ENCODE measurements around the gene MINDY4. TPM values are rescaled to one million over a fixed set of nuclear protein-coding genes. Genes with fewer than 3 reads are reported as not detected.
A peak's percentile ranks its signal among the peaks of the same experiment; 100 is the strongest.

Gene MINDY4
- total RNA-seq, 2 donors from 2014 or later = 3.9 to 5.1 TPM

DNA sequence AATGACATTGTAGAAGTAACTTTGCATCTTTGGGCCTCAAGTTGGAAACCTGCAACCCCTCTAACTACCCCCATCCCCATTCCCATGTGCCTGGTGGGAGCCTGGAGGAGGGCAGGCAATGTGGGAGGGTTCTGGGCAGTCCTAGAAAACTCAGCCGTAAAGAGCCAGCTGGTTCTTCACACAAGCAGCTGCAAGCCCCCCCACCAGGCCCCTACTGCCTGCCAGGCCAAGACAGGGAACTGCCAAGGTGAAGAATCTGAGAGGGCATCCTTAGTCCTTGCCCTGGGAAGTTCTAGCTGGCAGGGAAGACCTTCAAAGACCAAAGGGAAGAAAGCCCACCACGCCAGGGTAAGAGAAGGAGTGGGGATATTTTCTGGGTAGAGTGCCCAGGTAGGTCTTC lies 31.5 kb upstream of the MINDY4 start:
- intact Hi-C loops (cut with DNase I) = loop anchor here in 1 of 2 donors (5.0 kb wide), 2 partner anchors 53 to 243 kb away; no protein-coding TSS in a partner anchor
- DNase-seq = no peak
- no peak for ATAC-seq

DNA sequence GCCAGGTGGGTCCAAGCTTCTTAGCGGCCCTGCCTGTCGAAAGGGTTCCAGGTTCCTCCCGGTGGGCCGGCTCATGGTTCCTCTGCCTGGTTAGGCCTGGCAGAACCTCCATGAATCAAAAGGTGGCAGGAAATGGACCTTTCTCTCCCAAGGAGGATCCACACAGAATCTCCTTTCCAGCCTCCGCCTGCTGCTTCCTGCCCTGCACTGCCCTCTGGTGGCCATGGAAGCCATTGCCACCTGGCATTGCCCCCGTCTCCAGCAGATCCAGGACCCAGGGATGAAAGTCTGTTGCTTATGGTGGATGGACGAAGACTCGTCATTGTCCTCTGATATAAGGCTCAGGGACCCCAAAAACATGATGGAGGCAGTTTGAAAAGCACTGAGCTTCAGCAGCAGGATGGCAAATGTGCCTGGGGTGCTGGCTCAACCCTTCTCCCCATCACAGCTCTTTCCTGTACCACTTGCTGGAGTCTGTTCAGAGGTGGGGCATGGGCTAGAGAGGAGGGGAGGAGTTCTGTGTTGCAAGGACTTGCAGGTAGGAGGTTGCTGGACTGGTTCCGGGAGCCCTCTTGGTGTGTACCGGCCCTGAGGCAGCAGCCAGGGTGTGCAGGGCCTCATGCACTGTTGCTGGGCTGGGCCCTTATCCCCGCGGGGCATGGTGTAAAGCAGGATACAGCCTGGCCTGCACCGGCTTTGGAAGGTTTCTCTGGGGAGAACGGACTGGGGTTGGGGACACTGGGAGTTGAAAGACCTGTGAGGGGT lies 30.6 kb upstream of the MINDY4 start:
- DNase-seq (peak; percentile 79), ATAC-seq (peak; percentile 76 to 79)
- intact Hi-C loops (cut with DNase I) = loop anchor here in 1 of 2 donors (5.0 kb wide), 2 partner anchors 52 to 242 kb away; no protein-coding TSS in a partner anchor

DNA sequence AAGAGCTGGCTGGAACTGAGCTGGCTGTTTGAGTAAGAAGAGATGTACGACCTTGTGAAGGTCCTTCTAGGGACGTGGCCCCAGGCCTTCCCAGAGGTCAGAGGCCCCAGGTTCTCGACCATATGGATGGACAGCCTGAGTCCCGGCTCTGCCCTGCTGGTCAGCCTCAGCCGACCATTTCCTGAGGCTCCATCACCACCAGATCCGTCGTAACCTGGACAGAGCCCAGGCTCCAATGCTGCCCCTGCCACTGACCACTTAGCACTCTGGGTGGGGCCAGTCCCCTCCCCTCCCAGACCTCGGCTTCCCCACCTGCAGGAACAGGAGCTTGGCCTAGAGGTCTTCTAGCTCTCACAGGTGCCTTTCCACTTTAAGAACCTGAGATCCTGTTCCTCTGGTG lies 29.9 kb upstream of the MINDY4 start:
- ATAC-seq = no peak

DNA sequence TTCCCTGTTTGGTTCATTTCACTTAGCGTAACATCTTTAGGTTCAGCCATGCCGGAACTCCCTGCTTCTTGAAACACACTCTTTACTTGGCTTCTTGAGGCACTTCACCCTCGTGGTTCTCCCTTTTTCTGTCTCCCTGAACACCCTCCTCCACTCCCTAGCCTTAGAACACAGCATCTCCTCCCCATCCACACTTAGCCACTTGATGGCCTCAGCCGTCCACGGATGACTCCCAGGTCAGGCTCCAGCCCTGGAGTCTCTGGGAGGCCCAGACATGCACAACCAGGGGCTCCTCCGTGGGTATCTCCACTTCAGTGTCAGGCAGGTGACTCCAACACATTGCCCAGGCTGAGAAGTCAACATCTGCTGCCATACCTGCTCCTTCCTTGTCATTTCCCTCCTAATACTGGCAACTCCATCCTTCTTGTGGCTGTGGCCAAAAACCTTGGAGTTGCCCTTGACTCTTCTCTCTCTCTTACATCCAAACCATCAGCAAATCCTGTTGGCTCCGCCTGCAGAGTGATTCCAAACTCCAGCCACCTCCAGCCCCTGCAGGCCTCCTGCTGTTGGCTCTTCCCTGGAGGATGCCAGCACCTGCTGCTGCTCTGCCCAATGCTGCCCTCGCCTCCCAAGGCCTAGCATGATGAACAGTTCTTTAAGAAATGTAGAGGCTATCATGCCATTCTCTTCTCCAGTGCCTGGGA lies 27.7 kb upstream of the MINDY4 start:
- DNase-seq (peak; percentile 55), ATAC-seq (peak; percentile 43 to 75)
- intact Hi-C loops (cut with DNase I) = loop anchor here in 1 of 2 donors (5.0 kb wide), 2 partner anchors 49 to 239 kb away; no protein-coding TSS in a partner anchor

More for the DNA sequence above, 29.9 kb upstream of the MINDY4 start:
- intact Hi-C loops (cut with DNase I) = loop anchor here in 1 of 2 donors (5.0 kb wide), 2 partner anchors 51 to 241 kb away; no protein-coding TSS in a partner anchor
- no peak for DNase-seq

DNA sequence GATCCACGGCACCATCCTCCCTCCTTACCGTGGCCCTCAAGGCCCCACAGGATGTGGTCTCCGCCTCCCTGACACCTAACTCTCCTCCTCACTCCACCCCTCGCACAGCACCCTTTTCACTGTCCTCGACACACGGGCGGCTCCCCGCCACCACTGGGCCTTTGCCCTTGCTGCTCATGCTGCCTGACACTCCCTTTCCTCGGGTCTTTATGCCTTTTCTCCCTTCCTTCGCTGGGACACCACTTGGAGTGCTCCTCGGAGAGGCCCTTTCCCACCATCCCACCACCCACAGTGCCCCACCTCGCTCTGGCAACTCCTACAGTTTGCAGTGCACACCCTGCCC lies 27.2 kb upstream of the MINDY4 start:
- no peak for ATAC-seq
- no peak for DNase-seq
- intact Hi-C loops (cut with DNase I) = loop anchor here in 1 of 2 donors (5.0 kb wide), 2 partner anchors 48 to 238 kb away; no protein-coding TSS in a partner anchor

DNA sequence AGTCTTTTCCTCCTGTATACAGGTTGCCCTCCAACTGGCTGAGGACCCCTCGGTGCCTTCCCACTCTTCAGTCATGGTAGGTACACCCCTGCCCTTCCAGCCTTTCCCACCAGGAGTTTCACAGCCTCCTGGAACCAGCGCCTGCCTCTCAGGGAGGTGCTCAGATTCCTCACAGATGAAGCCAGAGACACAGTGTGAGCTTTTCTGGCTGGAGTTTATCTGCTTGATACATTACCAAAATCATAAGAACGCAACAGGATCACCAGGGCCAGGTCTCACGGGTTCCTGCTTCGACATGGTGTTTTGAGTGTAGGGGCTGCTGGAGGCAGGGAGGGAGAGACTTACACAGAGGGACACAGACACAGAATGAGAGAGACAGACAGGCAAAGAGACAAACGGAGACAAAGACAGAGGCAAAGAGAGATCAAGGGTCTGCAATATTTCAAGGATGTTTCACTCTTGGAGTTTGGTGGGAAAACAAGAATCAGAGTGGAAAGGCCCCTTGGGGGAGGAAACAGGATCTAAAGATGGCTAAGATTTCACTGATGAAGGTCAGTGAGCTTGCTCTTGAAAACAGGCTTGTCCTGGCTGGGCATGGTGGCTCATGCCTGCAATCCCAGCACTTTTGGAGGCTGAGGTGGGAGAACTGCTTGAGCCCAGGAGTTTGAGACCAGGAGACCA lies 25.8 kb upstream of the MINDY4 start:
- intact Hi-C loops (cut with DNase I) = no loop called here
- ATAC-seq = peak; percentile 13 to 44
- no peak for DNase-seq

DNA sequence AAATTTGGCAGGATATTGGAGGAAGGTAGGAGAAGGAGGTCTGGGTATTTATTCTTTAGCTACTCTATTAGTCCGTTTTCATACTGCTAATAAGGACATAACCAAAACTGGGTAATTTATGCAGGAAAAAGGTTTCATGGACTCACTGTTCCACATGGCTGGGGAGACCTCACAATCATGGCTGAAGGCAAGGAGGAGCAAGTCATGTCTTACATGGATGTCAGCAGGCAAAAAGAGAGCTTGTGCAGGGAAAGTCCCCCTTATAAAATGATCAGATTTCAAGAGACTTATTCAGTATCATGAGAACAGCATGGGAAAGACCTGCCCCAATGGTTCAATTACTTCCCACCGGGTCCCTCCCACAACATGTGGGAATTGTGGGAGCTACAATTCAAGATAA lies 21.2 kb upstream of the MINDY4 start:
- DNase-seq (no peak), ATAC-seq (no peak)
- intact Hi-C loops (cut with DNase I) = no loop called here

DNA sequence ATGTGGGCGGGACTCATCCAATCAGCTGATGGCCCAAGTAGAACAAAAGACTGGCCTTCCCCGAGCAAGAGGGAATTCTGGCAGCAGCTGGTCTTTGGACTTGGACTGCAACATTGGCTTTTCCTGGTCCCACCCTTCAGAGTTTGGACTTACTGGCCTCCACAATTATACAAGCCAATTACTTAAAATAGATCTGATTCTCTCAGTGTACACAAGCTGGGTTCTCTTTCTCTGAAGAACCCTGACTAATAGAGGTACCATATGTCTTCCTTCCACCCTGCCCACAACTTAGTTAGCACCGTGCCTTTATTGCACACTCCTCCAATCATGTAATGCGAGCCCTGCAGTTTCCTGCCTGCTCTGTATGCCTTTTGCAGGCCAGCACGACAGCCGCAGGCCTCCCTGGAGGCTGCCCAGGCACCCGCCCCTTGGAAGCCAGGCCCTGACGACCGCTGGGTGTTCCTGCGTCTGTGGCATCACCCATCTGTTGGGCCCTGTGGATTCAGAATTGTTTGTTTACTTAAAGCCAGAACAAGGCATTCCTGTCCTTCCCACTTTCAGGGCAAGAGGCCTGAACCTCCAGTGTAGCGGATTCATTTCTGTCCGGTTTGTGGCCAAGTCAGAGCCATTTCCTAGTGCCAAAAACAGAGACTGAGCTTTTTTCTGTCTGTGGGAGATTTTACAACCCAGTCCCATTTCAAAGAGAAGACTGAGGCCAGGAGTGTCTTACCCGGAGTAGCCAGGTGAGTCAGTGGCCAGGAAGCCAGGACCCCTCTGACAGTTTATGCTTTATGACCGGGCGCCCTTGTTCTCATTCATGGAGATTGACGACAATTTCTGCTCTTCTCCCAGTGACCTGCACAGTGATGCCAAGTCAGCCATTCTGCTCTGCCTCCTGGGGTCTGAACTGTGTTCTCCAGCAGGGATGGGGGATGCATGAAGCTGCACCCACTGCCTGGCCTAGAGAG lies 20.2 kb upstream of the MINDY4 start:
- ATAC-seq (peak; percentile 64 to 75), DNase-seq (peak; percentile 78)
- intact Hi-C loops (cut with DNase I) = no loop called here

DNA sequence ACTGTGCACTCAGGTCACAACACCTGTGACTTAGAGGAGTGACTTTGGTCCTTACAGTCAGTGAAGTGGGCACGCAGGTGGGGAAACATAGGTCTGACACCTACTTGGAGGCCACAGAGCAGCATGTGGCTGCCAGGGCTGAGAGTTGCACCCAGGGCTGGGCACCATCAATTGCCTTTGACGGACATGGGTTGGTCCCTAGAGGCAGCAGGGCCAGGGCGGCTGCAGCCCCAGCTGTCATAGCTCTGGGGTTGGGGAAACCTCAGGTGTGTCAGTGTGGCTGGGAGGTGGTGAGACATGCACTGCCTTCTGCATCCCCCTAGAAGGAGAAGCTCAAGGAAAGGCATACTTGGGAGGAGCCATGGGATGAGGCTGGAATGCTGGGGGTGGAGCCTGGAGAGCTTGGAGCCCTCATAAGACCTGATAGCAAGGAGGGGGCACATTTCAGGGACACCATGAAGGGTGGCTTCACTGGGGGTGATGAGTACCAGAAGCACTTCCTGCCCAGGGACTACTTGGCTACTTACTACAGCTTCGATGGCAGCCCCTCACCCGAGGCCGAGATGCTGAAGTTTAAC lies 19.4 kb upstream of the MINDY4 start, which contains the start of gene INMT:
INMT (plus strand) TSS at position 440 of the 578 bp plus-strand sequence; CDS start at position 456, 16 bp downstream.
- intact Hi-C loops (cut with DNase I) = no loop called here
- DNase-seq = peak; percentile 57
- peak; percentile 24 to 48 for ATAC-seq

DNA sequence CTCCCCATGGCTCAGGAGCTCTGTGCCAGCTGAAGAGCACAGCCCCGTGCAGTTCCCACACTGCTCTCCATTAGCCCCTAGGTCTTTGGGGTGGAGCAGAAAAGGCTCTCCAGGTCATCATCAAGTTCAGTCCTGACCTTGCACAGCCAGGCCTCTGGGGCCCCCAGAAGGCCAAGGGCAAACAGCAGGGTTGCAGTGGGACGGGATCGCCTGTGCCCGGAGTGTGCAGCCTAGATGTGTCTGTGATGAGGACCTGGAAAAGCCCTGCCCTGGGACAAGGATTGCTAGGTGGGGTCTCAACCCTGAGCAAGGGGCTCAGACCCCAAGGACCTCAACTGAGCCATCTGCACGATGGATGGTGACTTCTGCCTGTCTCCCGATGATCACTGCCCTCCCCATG lies 18.7 kb upstream of the MINDY4 start:
- ATAC-seq (no peak), DNase-seq (no peak)
- intact Hi-C loops (cut with DNase I) = no loop called here

DNA sequence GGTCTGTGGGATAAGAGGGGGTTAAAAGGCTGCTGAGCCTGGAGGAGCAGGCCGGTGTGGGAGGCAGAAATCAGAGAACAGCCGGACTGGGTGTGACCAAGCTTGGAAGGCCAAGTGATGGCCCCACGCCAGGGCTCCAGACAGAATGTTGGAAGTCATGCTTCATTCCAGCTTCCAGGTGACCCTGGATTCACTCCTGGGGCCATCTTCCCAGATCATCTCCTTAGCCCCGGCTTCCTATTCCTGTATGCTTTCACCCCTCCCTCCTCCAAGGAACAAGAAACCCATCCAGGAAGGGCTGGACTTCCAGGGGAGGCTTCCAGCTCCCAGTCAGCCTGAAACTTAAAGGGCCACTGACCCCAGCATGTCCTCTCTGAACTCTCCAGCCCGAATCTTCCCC lies 18.2 kb upstream of the MINDY4 start:
- intact Hi-C loops (cut with DNase I) = no loop called here
- ATAC-seq = peak in 1 of 2 donors; percentile 41
- peak; percentile 88 for DNase-seq

DNA sequence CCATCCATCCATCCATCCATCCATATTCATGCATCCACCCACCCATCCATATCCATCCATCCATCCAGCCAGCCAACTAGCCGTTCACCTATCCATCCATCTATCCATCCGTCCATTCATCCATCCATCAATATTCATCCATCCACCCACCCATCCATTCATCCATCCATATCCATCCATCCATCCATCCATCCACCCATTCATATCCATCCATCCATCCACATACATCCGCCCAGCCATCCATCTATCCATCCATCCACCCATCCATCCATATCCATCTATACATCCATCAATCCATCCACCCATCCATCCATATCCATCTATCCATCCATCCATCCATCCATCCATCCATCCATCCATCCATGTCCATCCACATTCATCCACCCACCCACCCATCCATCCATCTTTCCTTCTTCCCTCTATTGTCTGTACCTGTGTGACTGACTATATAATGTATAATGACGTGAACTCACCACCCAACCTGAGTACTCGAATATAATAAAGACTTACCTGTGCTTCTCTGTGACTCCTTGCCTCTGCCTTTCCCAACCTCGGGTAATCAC lies 16.8 kb upstream of the MINDY4 start:
- no peak for ATAC-seq
- intact Hi-C loops (cut with DNase I) = no loop called here
- no peak for DNase-seq

DNA sequence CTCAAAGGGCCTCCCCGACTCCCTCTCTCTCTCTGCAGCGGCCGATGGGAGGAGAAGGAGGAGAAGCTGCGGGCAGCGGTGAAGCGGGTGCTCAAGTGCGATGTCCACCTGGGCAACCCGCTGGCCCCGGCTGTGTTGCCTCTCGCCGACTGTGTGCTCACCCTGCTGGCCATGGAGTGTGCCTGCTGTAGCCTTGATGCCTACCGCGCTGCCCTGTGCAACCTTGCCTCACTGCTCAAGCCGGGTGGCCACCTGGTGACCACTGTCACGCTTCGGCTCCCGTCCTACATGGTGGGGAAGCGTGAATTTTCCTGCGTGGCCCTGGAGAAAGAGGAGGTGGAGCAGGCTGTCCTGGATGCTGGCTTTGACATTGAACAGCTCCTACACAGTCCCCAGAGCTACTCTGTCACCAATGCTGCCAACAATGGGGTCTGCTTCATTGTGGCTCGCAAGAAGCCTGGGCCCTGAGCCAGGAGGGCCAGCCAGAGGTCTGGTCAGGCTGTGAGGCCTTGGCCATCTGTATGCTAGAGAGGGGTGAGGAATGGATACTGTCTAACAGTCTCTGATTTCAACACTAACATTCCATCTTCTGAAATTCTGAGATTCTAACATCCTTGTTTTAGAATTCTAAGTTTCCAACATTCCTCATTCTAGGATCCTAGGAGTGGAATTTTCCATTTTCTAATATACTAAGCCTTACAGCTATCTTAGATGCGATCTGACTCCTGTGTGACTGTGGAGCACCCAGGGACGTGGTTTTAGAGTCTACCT lies 15.6 kb upstream of the MINDY4 start:
- intact Hi-C loops (cut with DNase I) = no loop called here
- DNase-seq = peak; percentile 82
- peak; percentile 34 to 87 for ATAC-seq

DNA sequence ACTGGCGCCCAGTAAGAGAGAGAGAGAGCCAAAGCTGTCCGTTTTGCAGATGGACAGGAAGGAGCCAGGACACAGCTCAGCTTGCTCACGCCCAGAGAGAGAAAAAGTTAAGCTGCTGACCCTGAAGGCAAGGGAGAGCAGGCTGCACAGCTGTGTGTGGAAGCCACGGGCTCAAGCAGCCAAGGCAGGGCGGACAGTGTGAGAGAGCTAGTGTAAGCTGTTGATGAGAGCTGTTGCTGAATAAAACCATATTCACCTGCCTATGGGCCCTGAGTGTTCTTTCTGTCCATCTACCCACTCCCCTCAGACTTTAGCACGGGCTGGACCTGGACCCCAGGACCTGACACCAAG lies 13.9 kb upstream of the MINDY4 start:
- DNase-seq = no peak
- intact Hi-C loops (cut with DNase I) = no loop called here
- peak in 1 of 2 donors; percentile 2 for ATAC-seq

DNA sequence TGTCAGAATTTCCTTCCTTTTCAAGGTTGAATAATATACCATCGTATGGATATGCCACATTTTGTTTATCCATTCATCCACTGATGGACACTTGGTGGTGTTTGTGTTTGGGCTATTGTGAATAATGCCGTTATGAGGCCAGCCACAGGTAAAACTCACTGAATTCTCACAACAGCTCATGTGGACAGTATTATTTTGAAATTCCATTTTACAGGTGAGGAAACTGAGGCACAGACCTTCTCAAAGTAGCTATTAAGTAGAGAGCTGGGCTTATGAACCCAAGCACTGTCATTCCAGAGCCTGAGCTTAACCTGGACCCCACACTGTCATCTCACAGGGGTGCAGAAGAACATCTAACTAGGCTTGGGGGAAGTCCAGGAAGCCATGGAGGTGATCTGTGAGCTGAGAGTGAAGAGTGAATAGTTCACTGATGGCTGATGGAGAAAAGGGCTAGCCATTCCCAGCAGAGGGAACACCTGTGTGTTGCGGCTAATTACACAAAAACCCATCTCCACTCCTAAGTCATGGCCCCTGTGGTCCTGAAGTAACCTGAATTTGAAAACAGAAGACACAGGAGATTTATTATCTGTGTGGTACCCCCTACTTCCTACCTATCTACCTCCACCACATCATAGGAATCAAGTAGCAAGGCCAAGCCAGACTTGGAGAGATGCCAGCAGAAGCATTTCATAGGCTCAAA lies 10.6 kb upstream of the MINDY4 start:
- ATAC-seq (no peak), DNase-seq (no peak)
- intact Hi-C loops (cut with DNase I) = no loop called here
